ENCODE data around the gene KLK14. TPM values are rescaled to one million over a fixed set of nuclear protein-coding genes. Genes with fewer than 3 reads are reported as not detected.

KLK14 gene
- total RNA-seq, 1 donor from 2014 or later, result not detected

DNA sequence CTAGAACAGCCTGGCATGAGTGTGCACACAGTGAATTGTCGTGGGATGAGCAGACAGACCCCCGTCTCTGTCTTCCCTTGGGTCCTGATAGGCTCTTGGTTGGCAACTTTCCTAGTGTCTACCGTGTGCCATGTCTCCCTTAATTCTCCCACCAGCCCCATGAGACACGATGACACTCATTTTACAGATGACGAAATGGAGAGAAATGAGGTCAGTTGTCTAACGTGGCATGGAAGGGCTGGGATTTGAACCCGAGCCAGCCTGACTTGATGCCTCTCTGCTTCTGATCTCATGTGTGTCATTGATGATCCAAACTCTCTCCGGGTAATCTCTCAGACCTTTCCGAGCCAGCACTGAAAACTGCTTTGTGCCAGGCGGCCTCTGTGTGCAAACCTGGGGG is 8.4 kb upstream of the KLK14 start:
- ATAC-seq (no peak), DNase-seq (no peak)
- H3K4me3 ChIP-seq, result no peak overlapping the region
- no peaks in the 10 kb centered on the region for H3K27me3 ChIP-seq
- H3K4me1 ChIP-seq, result no peaks in the 10 kb centered on the region
- no peak overlapping the region for H3K27ac ChIP-seq
- intact Hi-C loops (cut with DNase I), result no loop called here
- TF ChIP-seq, protein P1, sequence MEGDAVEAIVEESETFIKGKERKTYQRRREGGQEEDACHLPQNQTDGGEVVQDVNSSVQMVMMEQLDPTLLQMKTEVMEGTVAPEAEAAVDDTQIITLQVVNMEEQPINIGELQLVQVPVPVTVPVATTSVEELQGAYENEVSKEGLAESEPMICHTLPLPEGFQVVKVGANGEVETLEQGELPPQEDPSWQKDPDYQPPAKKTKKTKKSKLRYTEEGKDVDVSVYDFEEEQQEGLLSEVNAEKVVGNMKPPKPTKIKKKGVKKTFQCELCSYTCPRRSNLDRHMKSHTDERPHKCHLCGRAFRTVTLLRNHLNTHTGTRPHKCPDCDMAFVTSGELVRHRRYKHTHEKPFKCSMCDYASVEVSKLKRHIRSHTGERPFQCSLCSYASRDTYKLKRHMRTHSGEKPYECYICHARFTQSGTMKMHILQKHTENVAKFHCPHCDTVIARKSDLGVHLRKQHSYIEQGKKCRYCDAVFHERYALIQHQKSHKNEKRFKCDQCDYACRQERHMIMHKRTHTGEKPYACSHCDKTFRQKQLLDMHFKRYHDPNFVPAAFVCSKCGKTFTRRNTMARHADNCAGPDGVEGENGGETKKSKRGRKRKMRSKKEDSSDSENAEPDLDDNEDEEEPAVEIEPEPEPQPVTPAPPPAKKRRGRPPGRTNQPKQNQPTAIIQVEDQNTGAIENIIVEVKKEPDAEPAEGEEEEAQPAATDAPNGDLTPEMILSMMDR (IDR thresholded peaks at IDR 0.05), result no peak
- H3K36me3 ChIP-seq, result no peaks in the 10 kb centered on the region
- H3K9me3 ChIP-seq, result no peaks in the 10 kb centered on the region

DNA sequence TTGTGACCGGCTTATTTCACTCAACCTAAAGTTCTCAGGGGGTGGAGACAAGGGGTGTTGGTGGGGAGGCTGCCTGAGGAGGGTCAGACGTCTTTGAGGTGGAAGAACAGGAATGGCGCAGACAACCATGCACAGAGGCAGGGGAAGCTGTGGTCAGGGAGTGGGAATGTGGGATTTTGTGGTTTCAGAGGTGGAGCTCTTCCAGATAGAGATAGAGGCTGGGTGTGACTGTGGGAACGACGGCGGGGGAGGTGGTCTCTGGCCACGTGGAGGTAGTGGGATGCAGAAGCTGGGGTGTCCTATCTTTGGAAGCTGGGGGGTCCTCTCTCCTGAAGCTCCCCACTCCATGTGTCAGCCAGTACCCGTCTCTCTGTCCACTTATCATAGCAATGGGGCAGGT is 7.8 kb upstream of the KLK14 start:
- Histone ChIP-seq H3K4me3 (no peak overlapping the region), H3K27me3 (no peaks in the 10 kb centered on the region), H3K27ac (no peak overlapping the region), H3K9me3 (no peaks in the 10 kb centered on the region), H3K36me3 (no peaks in the 10 kb centered on the region), H3K4me1 (no peaks in the 10 kb centered on the region)
- no peak for DNase-seq
- intact Hi-C loops (cut with DNase I), result no loop called here
- ATAC-seq, result no peak
- TF ChIP-seq, protein P1 (IDR thresholded peaks at IDR 0.05), result no peak

DNA sequence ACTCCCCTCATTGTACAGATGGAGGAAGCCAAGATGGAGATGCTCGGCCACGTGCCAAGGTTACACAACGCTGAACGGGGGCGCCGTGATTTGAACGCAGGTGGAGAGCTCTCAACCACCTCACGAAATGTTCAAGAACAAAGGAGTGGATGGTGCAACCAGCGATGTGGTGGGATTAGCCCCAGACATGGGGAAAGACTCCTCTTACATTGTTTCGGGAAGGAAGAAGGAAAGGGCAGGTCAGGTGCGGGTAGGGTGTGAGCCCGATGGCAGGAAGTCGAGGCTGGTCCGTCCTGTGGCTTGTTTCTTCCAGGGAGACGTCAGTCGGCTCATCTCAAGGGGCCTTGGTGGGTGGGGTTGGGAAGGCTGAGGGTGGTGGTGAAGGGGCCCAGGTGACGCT is 7.1 kb upstream of the KLK14 start:
- TF ChIP-seq, protein P1 (IDR thresholded peaks at IDR 0.05), result no peak
- H3K36me3 ChIP-seq, result no peaks in the 10 kb centered on the region
- H3K27me3 ChIP-seq, result no peaks in the 10 kb centered on the region
- peak; percentile 56 for ATAC-seq
- no peak overlapping the region for H3K4me3 ChIP-seq
- intact Hi-C loops (cut with DNase I), result no loop called here
- H3K4me1 ChIP-seq, result no peaks in the 10 kb centered on the region
- H3K9me3 ChIP-seq, result no peaks in the 10 kb centered on the region
- peak; percentile 84 for DNase-seq
- H3K27ac ChIP-seq, result no peak overlapping the region

DNA sequence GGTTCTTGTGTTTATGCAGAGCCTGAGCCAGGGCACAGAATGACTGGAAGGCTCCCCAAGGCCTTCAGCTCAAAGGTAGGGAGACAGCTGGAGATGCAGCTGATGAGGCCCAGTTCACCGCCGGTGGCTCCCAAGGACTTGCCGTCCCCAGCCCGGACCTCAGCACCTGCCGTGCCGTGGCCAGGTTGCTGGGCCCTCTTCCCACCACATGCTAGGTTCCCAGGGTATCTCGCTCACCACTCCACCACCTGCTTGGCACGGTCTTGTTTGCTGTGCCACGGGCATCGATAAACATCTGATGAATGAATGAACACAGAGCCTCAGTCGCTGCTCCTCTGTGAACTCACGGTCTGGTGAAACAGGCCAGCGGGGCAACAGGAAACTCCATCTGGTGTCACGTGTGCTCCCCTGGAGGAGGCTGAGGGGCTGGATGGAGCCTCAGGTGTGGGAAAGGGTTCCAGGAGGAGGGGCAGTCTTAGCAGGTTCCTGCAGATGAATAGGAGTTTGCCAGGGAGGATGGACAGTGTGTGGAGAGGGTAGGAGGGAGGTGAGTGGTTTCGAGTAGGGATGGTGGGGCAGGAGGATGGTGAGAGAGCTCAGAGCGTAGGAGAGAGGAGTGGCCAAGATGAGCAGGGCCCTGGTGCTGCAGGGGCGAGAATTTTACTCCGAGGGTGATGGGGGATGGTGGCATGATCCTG is 3.6 kb upstream of the KLK14 start:
- Histone ChIP-seq H3K36me3 (no peaks in the 10 kb centered on the region), H3K4me3 (no peak overlapping the region), H3K27ac (no peak overlapping the region), H3K4me1 (no peaks in the 10 kb centered on the region), H3K9me3 (no peaks in the 10 kb centered on the region), H3K27me3 (peaks cover 6% of the 10 kb centered on the region)
- intact Hi-C loops (cut with DNase I), result no loop called here
- TF ChIP-seq, protein P1 (IDR thresholded peaks at IDR 0.05), result no peak
- no peak for ATAC-seq
- DNase-seq, result peak; percentile 46

DNA sequence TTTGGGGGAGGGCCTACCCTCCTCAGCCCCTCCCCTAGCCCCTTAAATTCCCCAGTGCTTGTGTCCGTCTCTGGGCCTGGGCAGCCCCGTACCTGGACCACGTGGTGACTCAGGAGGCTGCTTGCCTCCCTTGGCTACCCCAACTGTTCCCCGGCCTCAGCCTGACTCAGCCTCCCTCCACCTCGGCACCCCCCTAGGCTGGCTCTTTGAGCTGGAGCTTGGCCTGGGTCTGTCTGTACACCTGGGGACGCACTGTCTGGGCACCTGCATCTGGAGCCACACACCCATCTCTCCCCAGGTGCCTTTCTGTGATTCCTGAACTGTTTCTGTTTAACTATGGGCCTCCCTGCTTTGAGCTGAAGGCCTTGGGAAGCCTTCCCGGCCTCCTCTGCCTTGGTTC is 1.8 kb upstream of the KLK14 start:
- Histone ChIP-seq H3K9me3 (no peaks in the 10 kb centered on the region), H3K27ac (no peak overlapping the region), H3K36me3 (no peaks in the 10 kb centered on the region), H3K4me3 (no peak overlapping the region), H3K27me3 (peaks cover 6% of the 10 kb centered on the region), H3K4me1 (no peaks in the 10 kb centered on the region)
- ATAC-seq, result no peak
- intact Hi-C loops (cut with DNase I), result no loop called here
- peak; percentile 50 for DNase-seq
- TF ChIP-seq, protein P1 (IDR thresholded peaks at IDR 0.05), result no peak

DNA sequence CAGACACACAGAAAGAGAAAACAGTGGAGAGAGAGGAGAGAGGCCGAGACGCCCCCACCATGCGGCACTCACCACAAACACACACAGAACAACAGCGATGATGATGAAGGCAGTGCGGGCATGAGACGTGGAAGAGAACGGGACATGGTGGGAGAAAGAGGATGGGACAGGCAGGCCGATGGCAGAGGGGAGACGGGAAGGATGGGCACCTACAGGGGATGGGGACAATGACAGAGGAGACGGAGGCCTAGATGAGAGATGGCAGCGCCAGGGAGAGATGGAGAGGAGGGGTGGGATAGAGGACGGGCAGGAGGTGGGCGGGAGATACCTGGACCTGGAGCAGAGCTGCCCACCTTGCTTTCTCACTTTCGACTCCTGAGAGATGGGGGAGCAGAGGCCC is 1.1 kb upstream of the KLK14 start:
- Histone ChIP-seq H3K4me3 (no peak overlapping the region), H3K27ac (no peak overlapping the region), H3K4me1 (no peaks in the 10 kb centered on the region), H3K9me3 (no peaks in the 10 kb centered on the region), H3K36me3 (no peaks in the 10 kb centered on the region), H3K27me3 (peaks cover 6% of the 10 kb centered on the region)
- DNase-seq, result peak; percentile 54
- intact Hi-C loops (cut with DNase I), result no loop called here
- TF ChIP-seq, protein P1 (IDR thresholded peaks at IDR 0.05), result no peak
- no peak for ATAC-seq
